Hepatocyte (in vitro differentiated cells): Measurements from ENCODE around the gene LDLRAD2. TPM values are rescaled to one million over a fixed set of nuclear protein-coding genes. Genes with fewer than 3 reads are reported as not detected.
"Not testable (repeated sequence)": the region's sequence is repeated elsewhere in the genome, so short reads cannot be mapped to it uniquely, and the experiment has no call there.

Experiments
- DNase-seq: peaks from one replicate; pipeline ENCODE4 v3.0.0-alpha.2; 2016; ENCODE audit warnings: low spot score
- H2AFZ ChIP-seq: fragments of 200-600 bp; sonication (generic); 2 replicates; pipeline ENCODE4 v1.6.0; 2016; ENCODE audit warnings: antibody characterized with exemption, mild to moderate bottlenecking
- H3K27ac ChIP-seq: fragments of 200-600 bp; sonication (generic); 2 replicates; pipeline ENCODE4 v1.5.1; 2016; ENCODE audit warnings: mild to moderate bottlenecking
- H3K27me3 ChIP-seq: fragments of 200-600 bp; sonication (generic); 2 replicates; pipeline ENCODE4 v1.6.1; 2016
- H3K36me3 ChIP-seq: fragments of 200-600 bp; sonication (generic); replicated peaks from 2 replicates; pipeline ENCODE4 v1.5.1; 2016; ENCODE audit warnings: low read depth; ENCODE audit not compliant: insufficient read depth
- H3K4me1 ChIP-seq: fragments of 200-600 bp; sonication (generic); 2 replicates; pipeline ENCODE4 v1.5.1; 2016; ENCODE audit warnings: mild to moderate bottlenecking, moderate library complexity; ENCODE audit not compliant: insufficient read depth
- H3K4me2 ChIP-seq: fragments of 200-600 bp; sonication (generic); 2 replicates; pipeline ENCODE4 v1.6.0; 2016
- H3K4me3 ChIP-seq: fragments of 200-600 bp; sonication (generic); 2 replicates; pipeline ENCODE4 v1.5.1; 2016; ENCODE audit warnings: mild to moderate bottlenecking
- H3K79me2 ChIP-seq: fragments of 200-600 bp; sonication (generic); 2 replicates; pipeline ENCODE4 v1.6.0; 2017; ENCODE audit warnings: mild to moderate bottlenecking
- H3K9me2 ChIP-seq: fragments of 200-600 bp; sonication (generic); replicated peaks from 2 replicates; pipeline ENCODE4 v1.6.0; 2017; ENCODE audit warnings: mild to moderate bottlenecking; ENCODE audit not compliant: insufficient read depth
- H3K9me3 ChIP-seq: fragments of 200-600 bp; sonication (generic); 2 replicates; pipeline ENCODE4 v1.5.1; 2016; ENCODE audit warnings: low read depth, mild to moderate bottlenecking
- H4K20me1 ChIP-seq: fragments of 200-600 bp; sonication (generic); 2 replicates; pipeline ENCODE4 v1.6.0; 2016; ENCODE audit warnings: mild to moderate bottlenecking; ENCODE audit not compliant: insufficient read depth, poor library complexity, severe bottlenecking
- EZH2 ChIP-seq: fragments of 200-600 bp; sonication (generic); IDR thresholded peaks from 2 replicates; pipeline ENCODE4 v1.6.1; 2016; ENCODE audit warnings: antibody characterized with exemption, mild to moderate bottlenecking, borderline replicate concordance
- EZH2phosphoT487 ChIP-seq: fragments of 200-600 bp; sonication (generic); IDR thresholded peaks from one replicate; pipeline ENCODE4 v1.6.1; 2018; ENCODE audit warnings: antibody characterized with exemption, mild to moderate bottlenecking, low read depth, moderate library complexity; ENCODE audit not compliant: unreplicated experiment, severe bottlenecking
- whole genome bisulfite sequencing: methylation state at CpG from one replicate; pipeline ENCODE4 v1.1.6; 2016; ENCODE audit warnings: low lambda C conversion rate; ENCODE audit errors: missing lambda C conversion rate; 5-methylcytosine and 5-hydroxymethylcytosine counted together
- polyA plus RNA-seq: library from polyadenylated mRNA; unstranded; fragments of >200 nt; fragmentation: Nextera tagmentation; extraction: Ambion mirVana; gene quantifications from 2 replicates; pipeline ENCODE4 v1.2.1, GENCODE V29; 2016
- total RNA-seq: library from RNA; depleted of rRNA; stranded (reverse); fragments of >200 nt; gene quantifications from 2 replicates; pipeline ENCODE4 v1.2.3, GENCODE V29; 2014
- TF ChIP-seq, protein P1 (sequence below): fragments of 200-600 bp; sonication (generic); IDR thresholded peaks from 2 replicates; pipeline ENCODE4 v1.5.1; 2016; ENCODE audit warnings: antibody characterized with exemption, mild to moderate bottlenecking; ENCODE audit not compliant: poor library complexity

The LDLRAD2 gene
- total and polyA plus RNA-seq, 2 experiments from 2014 or later: 0.10 to 8.2 TPM

DNA sequence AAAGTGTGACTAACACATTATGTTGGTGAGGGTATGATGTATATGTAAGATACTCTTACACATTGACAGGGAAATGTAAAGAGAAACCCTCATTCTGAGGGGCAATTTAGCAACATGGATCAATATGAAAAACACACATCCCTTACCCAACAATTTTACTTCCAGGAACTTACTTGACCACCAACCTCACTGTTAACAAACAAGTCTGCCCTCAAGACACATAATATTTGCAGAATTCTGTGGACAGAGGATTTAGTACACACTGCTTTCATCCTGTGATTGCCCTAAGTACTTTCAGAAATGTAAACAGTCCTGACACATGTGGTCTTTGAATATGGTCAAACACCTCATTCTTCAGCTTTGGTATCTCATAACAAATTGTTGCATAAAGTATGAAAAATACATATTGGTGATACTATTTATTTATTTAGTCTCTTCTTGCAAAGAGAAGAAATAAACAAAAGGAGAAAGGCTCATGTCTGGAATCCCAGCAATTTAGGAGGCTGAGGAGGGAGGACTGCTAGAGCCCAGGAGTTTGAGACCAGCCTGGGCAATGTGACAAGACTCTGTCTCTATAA lies 36.0 kb upstream of the LDLRAD2 start:
- Histone ChIP-seq H3K4me1 (peaks cover 13% of the 10 kb centered on the region), H3K4me3 (no peak overlapping the region), H3K27me3 (no peaks in the 10 kb centered on the region), H3K9me2 (no peaks in the 10 kb centered on the region), H3K36me3 (no peaks in the 10 kb centered on the region), H3K9me3 (no peaks in the 10 kb centered on the region), H3K4me2 (peak overlapping the region; percentile 21), H3K79me2 (peaks cover 100% of the 10 kb centered on the region), H2AFZ (no peak overlapping the region), H4K20me1 (peaks cover 59% of the 10 kb centered on the region), H3K27ac (peak overlapping the region; percentile 55)
- no peak for DNase-seq
- TF ChIP-seq EZH2phosphoT487 (no peak), EZH2 (no peak)
- TF ChIP-seq, protein P1, sequence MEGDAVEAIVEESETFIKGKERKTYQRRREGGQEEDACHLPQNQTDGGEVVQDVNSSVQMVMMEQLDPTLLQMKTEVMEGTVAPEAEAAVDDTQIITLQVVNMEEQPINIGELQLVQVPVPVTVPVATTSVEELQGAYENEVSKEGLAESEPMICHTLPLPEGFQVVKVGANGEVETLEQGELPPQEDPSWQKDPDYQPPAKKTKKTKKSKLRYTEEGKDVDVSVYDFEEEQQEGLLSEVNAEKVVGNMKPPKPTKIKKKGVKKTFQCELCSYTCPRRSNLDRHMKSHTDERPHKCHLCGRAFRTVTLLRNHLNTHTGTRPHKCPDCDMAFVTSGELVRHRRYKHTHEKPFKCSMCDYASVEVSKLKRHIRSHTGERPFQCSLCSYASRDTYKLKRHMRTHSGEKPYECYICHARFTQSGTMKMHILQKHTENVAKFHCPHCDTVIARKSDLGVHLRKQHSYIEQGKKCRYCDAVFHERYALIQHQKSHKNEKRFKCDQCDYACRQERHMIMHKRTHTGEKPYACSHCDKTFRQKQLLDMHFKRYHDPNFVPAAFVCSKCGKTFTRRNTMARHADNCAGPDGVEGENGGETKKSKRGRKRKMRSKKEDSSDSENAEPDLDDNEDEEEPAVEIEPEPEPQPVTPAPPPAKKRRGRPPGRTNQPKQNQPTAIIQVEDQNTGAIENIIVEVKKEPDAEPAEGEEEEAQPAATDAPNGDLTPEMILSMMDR: no peak

DNA sequence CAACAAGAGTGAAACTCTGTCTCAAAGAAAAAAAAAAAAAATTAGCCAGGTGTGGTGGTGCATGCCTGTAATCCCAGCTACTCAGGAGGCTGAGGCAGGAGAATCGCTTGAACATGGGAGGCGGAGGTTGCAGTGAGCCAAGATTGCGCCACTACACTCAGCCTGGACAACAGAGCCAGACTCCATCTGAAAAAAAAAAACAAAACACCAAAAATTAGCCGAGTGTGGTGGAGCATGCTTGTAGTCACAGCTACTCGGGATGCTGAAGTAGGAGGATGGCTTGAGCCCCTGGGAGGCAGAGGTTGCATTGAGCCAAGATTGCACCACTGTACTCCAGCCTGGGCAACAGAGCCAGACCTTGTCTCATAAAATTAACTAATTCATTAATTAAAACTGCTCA lies 35.1 kb upstream of the LDLRAD2 start:
- Histone ChIP-seq H3K79me2 (peaks cover 100% of the 10 kb centered on the region), H3K4me1 (peaks cover 17% of the 10 kb centered on the region), H4K20me1 (peaks cover 65% of the 10 kb centered on the region)
- H2AFZ ChIP-seq, H3K36me3 ChIP-seq, H3K9me2 ChIP-seq, H3K9me3 ChIP-seq, H3K4me2 ChIP-seq, H3K4me3 ChIP-seq, H3K27ac ChIP-seq, H3K27me3 ChIP-seq, DNase-seq: not testable (repeated sequence)
- 100% methylated on average over 5 of the region's 5 CpGs for WGBS

DNA sequence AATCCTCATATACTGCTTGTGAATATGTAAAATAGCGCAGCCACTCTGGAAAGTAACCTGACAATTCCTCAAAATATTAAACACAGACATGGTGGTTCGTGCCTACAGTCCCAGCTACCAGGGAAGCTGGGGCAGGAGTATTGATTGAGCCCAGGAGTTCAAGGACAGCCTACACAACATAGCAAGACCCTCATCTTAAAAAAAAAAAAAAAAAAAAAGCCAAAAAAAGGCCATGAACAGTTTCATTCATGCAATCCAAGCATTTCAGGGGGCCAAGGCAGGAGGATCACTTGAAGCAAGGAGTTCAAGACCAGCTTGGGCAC lies 33.7 kb upstream of the LDLRAD2 start:
- Histone ChIP-seq H3K4me1 (peaks cover 17% of the 10 kb centered on the region), H3K4me3 (no peak overlapping the region), H4K20me1 (peaks cover 65% of the 10 kb centered on the region), H3K9me2 (no peaks in the 10 kb centered on the region), H3K27ac (no peak overlapping the region), H3K27me3 (no peaks in the 10 kb centered on the region), H3K79me2 (peaks cover 92% of the 10 kb centered on the region), H2AFZ (no peak overlapping the region), H3K4me2 (no peak overlapping the region), H3K36me3 (no peaks in the 10 kb centered on the region), H3K9me3 (no peaks in the 10 kb centered on the region)
- WGBS: 97% methylated on average over 2 of the region's 2 CpGs
- TF ChIP-seq, protein P1: no peak
- TF ChIP-seq EZH2: no peak
- no peak for TF ChIP-seq EZH2phosphoT487
- DNase-seq: no peak

DNA sequence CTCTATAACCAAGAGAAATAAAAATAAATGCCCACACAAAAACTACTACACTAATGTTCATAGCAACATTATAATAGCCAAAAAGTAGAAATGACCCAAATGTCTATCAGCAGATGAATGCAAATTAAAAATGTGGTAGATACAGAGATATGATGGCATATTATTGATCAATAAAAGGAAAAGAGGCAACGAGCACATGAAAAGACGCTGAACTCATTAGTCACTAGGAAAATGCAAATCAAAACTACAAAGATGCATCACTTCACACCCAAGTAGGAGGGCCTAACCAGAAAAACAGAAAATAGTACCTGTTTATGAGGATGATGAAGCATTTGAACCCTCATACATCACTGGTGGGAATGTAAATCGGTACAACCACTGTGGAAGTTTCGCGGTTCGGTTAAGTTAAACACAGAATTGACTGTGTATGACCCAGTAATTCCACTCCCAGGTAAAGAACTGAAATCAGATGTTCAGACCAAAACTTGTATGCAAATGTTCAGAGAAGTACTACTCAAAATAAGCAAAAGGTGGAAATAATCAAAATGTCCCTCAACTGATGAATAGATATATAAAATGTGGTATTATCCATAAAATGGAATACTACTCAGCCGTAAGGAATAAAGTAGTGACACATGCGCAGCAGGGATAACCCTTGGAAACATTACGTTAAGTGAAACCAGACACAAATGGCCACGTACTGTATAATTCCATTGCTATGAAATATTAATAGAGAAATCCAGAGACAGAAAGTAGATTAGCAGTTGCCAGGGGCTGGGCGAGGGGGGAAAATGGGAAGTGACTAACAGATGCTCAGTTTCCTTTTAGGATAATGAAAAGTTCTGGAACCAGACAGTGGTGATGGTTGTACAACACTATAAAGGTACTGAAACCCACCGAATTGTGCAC lies 32.2 kb upstream of the LDLRAD2 start:
- 97% methylated on average over 12 of the region's 12 CpGs for WGBS

More for the DNA sequence above, 32.2 kb upstream of the LDLRAD2 start:
- no peaks in the 10 kb centered on the region for H3K27me3 ChIP-seq
- H3K4me3 ChIP-seq: no peak overlapping the region
- no peaks in the 10 kb centered on the region for H3K9me3 ChIP-seq
- no peak overlapping the region for H2AFZ ChIP-seq
- H3K27ac ChIP-seq: no peak overlapping the region
- no peaks in the 10 kb centered on the region for H3K36me3 ChIP-seq
- peaks cover 17% of the 10 kb centered on the region for H3K4me1 ChIP-seq
- no peak for DNase-seq
- H3K79me2 ChIP-seq: peaks cover 77% of the 10 kb centered on the region
- peak overlapping the region; percentile 21 for H3K4me2 ChIP-seq
- H4K20me1 ChIP-seq: peaks cover 52% of the 10 kb centered on the region
- no peak for TF ChIP-seq EZH2phosphoT487
- TF ChIP-seq, protein P1: no peak
- TF ChIP-seq EZH2: no peak
- H3K9me2 ChIP-seq: no peaks in the 10 kb centered on the region
